ENCODE data around the gene RAD51B.

Gene RAD51B

DNA sequence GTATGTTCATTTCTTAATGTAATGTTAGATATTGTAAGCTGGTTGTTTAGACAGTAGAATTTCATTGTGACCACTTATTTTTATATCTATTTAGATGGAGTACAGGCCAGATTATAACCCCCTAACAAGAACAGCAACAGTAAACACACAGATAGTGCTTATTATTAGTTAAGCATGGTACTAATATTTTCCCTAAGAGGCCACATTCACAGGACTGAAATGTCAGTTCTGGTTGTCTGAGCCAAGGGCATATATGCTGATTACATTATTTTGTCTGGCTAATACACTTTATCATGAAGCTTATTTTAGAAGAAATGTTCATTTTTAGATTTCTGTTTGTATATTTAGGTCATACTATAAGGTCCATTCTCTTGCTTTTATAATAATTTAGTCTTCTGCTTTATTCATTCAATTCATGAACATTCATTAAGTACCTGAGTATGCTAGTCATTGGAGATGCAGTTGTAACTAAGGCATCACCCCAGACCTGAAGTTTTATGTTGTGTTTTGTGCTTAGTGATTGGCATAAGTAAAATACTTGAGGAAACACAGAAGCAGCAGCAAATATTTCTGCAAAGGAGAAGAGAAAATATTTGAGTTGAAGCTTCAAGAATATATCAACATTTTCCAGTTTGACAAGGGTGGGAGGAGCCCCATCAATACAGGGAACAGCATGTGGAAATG lies 413.7 kb downstream of the RAD51B start:
- no peak for TF ChIP-seq CTCF (IDR thresholded peaks at IDR 0.05; ENCODE audit: low read depth, low read length)
- no peak overlapping the region for H3K4me3 ChIP-seq (ENCODE audit: low read depth, low read length)
- DNase-seq (ENCODE audit: low read depth, low spot score), result peak; percentile 25
- in situ Hi-C loops (cut with HindIII; ENCODE audit: low sequenced_read_pairs), result no loop called here

- DNase-seq (ENCODE audit: low read depth, low spot score), result no peak
- no peak for TF ChIP-seq CTCF (IDR thresholded peaks at IDR 0.05; ENCODE audit: low read depth, low read length)
- in situ Hi-C loops (cut with HindIII; ENCODE audit: low sequenced_read_pairs), result no loop called here
- no peak overlapping the region for H3K4me3 ChIP-seq (ENCODE audit: low read depth, low read length)
These were observed 414.7 kb downstream of the RAD51B start for GRCh38 chr14:68234101-68234905.

- no peak overlapping the region for H3K4me3 ChIP-seq (ENCODE audit: low read depth, low read length)
- in situ Hi-C loops (cut with HindIII; ENCODE audit: low sequenced_read_pairs), result no loop called here
- no peak for DNase-seq (ENCODE audit: low read depth, low spot score)
These were observed 415.4 kb downstream of the RAD51B start for GRCh38 chr14:68235011-68235410.

GRCh38 chr14:68236582-68237458 lies 417.2 kb downstream of the RAD51B start:
- TF ChIP-seq CTCF (IDR thresholded peaks at IDR 0.05; ENCODE audit: low read depth, low read length), result no peak
- H3K4me3 ChIP-seq (ENCODE audit: low read depth, low read length), result no peak overlapping the region
- no peak for DNase-seq (ENCODE audit: low read depth, low spot score)
- in situ Hi-C loops (cut with HindIII; ENCODE audit: low sequenced_read_pairs), result no loop called here

More at GRCh38 chr14:68235011-68235410, 415.4 kb downstream of the RAD51B start:
- no peak for TF ChIP-seq CTCF (IDR thresholded peaks at IDR 0.05; ENCODE audit: low read depth, low read length)

- no peak for DNase-seq (ENCODE audit: low read depth, low spot score)
- TF ChIP-seq CTCF (IDR thresholded peaks at IDR 0.05; ENCODE audit: low read depth, low read length), result no peak
- in situ Hi-C loops (cut with HindIII; ENCODE audit: low sequenced_read_pairs), result no loop called here
- no peak overlapping the region for H3K4me3 ChIP-seq (ENCODE audit: low read depth, low read length)
These were observed 419.0 kb downstream of the RAD51B start for GRCh38 chr14:68238551-68238950.

- TF ChIP-seq CTCF (IDR thresholded peaks at IDR 0.05; ENCODE audit: low read depth, low read length), result no peak
- no peak for DNase-seq (ENCODE audit: low read depth, low spot score)
- in situ Hi-C loops (cut with HindIII; ENCODE audit: low sequenced_read_pairs), result no loop called here
- H3K4me3 ChIP-seq (ENCODE audit: low read depth, low read length), result no peak overlapping the region
These were observed 419.4 kb downstream of the RAD51B start for GRCh38 chr14:68238976-68239375.
